ENCODE measurements around the gene HDHD3.
"Not testable (repeated sequence)": the region's sequence is repeated elsewhere in the genome, so short reads cannot be mapped to it uniquely, and the experiment has no call there.

HDHD3 gene

GRCh38 chr9:113409883-113410206, 33.1 kb upstream of the HDHD3 start:
- peak overlapping the region; percentile 99 for H3K4me3 ChIP-seq (ENCODE audit: control insufficient read depth, low read depth, low read length)
- no peak for TF ChIP-seq CTCF (IDR thresholded peaks at IDR 0.05; ENCODE audit: control insufficient read depth, insufficient read depth, low read depth, low read length, missing control alignments)
- DNase-seq (ENCODE audit: low read depth): no peak

GRCh38 chr9:113409481-113409880, 32.7 kb upstream of the HDHD3 start:
- DNase-seq (ENCODE audit: low read depth): no peak
- peak overlapping the region; percentile 99 for H3K4me3 ChIP-seq (ENCODE audit: control insufficient read depth, low read depth, low read length)
- TF ChIP-seq CTCF (IDR thresholded peaks at IDR 0.05; ENCODE audit: control insufficient read depth, insufficient read depth, low read depth, low read length, missing control alignments): no peak

GRCh38 chr9:113406873-113407511, 30.2 kb upstream of the HDHD3 start:
- TF ChIP-seq CTCF (IDR thresholded peaks at IDR 0.05; ENCODE audit: control insufficient read depth, insufficient read depth, low read depth, low read length, missing control alignments): peak; percentile 85
- not testable (repeated sequence) for DNase-seq (ENCODE audit: low read depth); H3K4me3 ChIP-seq (ENCODE audit: control insufficient read depth, low read depth, low read length)

GRCh38 chr9:113406353-113406752, 29.6 kb upstream of the HDHD3 start:
- H3K4me3 ChIP-seq (ENCODE audit: control insufficient read depth, low read depth, low read length); DNase-seq (ENCODE audit: low read depth): not testable (repeated sequence)

- H3K4me3 ChIP-seq (ENCODE audit: control insufficient read depth, low read depth, low read length): no peak overlapping the region
- no peak for DNase-seq (ENCODE audit: low read depth)
- no peak for TF ChIP-seq CTCF (IDR thresholded peaks at IDR 0.05; ENCODE audit: control insufficient read depth, insufficient read depth, low read depth, low read length, missing control alignments)
Measured at GRCh38 chr9:113403646-113404045, 26.9 kb upstream of the HDHD3 start.

GRCh38 chr9:113401027-113401792, 24.4 kb upstream of the HDHD3 start, which contains the start of gene ALAD:
Gene ALAD, minus strand, starts transcription at chr9:113401284. Its CDS starts 7,725 bp downstream, at chr9:113393559.
- peak; percentile 91 for DNase-seq (ENCODE audit: low read depth)
- H3K4me3 ChIP-seq (ENCODE audit: control insufficient read depth, low read depth, low read length): peak within 1 kb of the TSS; percentile 68
- TF ChIP-seq CTCF (IDR thresholded peaks at IDR 0.05; ENCODE audit: control insufficient read depth, insufficient read depth, low read depth, low read length, missing control alignments): peak; percentile 94

GRCh38 chr9:113399646-113400200, 22.9 kb upstream of the HDHD3 start:
- no peak overlapping the region for H3K4me3 ChIP-seq (ENCODE audit: control insufficient read depth, low read depth, low read length)
- no peak for DNase-seq (ENCODE audit: low read depth)
- no peak for TF ChIP-seq CTCF (IDR thresholded peaks at IDR 0.05; ENCODE audit: control insufficient read depth, insufficient read depth, low read depth, low read length, missing control alignments)
